CMK (cell line): ENCODE data around the gene SH2D3C.

Experiments used
- DNase-seq: peaks from one replicate; pipeline ENCODE4 v3.0.0-alpha.2; 2010; ENCODE audit warnings: low read depth

The SH2D3C gene

GRCh38 chr9:127778280-127779135 lies at the start of gene SH2D3C:
SH2D3C (minus strand) TSS chr9:127778666; CDS start chr9:127778627, 39 bp downstream.
- DNase-seq, result no peak

GRCh38 chr9:127826253-127826913 lies 47.9 kb upstream of the SH2D3C start:
- DNase-seq, result no peak

- no peak for DNase-seq
These were observed 47.0 kb upstream of the SH2D3C start for GRCh38 chr9:127825319-127826051.

- no peak for DNase-seq
These were observed 43.6 kb upstream of the SH2D3C start for GRCh38 chr9:127822108-127822507.

- DNase-seq, result no peak
These were observed 40.1 kb upstream of the SH2D3C start for GRCh38 chr9:127818574-127818973.

GRCh38 chr9:127817881-127818434 lies 39.5 kb upstream of the SH2D3C start:
- no peak for DNase-seq

GRCh38 chr9:127816728-127817127 lies 38.3 kb upstream of the SH2D3C start:
- DNase-seq, result no peak

GRCh38 chr9:127816362-127816725 lies 37.9 kb upstream of the SH2D3C start:
- DNase-seq, result no peak

- DNase-seq, result no peak
These were observed 37.3 kb upstream of the SH2D3C start for GRCh38 chr9:127815512-127816361.

GRCh38 chr9:127814619-127815511 lies 36.4 kb upstream of the SH2D3C start:
- DNase-seq, result no peak

- DNase-seq, result no peak
These were observed 35.3 kb upstream of the SH2D3C start for GRCh38 chr9:127813686-127814226.

- no peak for DNase-seq
These were observed 34.6 kb upstream of the SH2D3C start for GRCh38 chr9:127812936-127813675.

GRCh38 chr9:127812011-127812410 lies 33.5 kb upstream of the SH2D3C start:
- no peak for DNase-seq

- no peak for DNase-seq
These were observed 32.1 kb upstream of the SH2D3C start for GRCh38 chr9:127810378-127811187.

GRCh38 chr9:127809540-127810377 lies 31.3 kb upstream of the SH2D3C start:
- no peak for DNase-seq

- no peak for DNase-seq
These were observed 30.6 kb upstream of the SH2D3C start for GRCh38 chr9:127809002-127809539.

GRCh38 chr9:127808347-127809001 lies 30.0 kb upstream of the SH2D3C start:
- no peak for DNase-seq
